ENCODE results near the gene DNAJC1.
"Not testable (repeated sequence)": the region's sequence is repeated elsewhere in the genome, so short reads cannot be mapped to it uniquely, and the experiment has no call there.

DNAJC1 gene

DNA sequence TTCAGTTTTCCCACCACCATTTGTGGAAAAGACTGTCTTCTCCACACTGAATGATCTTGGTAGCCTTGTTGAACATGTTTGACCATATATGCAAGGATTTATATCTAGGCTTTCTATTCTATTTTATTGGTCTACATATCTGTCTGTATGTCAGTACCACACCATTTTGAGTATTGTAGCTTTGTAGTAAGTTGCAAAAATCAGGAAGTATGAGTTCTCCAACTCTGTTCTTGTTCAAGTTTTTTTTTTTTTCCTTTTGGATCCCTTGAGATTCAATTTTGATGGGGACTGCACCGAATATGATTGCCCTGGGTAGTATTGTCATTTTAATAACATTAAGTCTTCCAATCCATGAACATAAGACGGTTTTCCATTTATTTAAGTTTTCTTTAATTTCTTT, 176.8 kb downstream of the DNAJC1 start:
- DNase-seq (ENCODE audit: low read depth in 2 of 2), result no peak

DNA sequence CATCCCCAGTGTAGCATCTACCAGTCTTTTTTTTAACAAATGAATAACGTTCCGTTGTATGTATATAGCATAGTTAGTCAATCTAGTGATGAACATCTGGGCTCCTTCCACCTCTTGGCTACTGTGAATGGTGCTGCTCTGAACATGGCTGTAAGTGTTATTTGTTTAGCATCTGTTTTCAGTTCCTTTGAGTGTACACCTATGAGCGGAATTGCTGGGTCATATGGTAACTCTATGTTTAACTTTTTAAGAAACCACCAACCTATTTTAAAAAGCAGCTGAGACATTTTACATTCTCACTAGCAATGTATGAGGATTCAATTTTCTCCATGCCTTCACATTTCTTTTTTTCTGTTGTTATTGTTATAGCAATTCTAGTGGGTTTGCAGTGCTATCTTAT, 178.2 kb downstream of the DNAJC1 start:
- DNase-seq (ENCODE audit: low read depth in 2 of 2), result no peak

DNA sequence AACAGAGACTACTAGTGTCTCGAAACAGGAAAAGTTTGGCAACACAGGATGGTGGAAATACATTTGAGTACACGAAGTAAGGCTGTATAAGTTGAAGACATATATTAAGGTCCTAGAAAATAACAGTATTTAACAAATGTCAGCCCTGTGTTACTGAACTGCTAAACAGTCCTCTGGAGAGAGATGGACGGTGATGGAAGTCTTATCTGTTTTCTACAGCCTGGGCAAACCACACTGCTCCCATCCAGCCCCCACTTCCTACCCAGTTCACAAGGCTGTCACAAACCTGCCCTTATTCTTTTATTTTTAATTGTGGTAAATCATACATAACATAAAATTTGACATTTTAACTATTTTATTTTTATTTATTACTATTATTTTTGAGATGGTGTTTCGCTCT, 179.1 kb downstream of the DNAJC1 start:
- DNase-seq (ENCODE audit: low read depth in 2 of 2), result no peak

DNA sequence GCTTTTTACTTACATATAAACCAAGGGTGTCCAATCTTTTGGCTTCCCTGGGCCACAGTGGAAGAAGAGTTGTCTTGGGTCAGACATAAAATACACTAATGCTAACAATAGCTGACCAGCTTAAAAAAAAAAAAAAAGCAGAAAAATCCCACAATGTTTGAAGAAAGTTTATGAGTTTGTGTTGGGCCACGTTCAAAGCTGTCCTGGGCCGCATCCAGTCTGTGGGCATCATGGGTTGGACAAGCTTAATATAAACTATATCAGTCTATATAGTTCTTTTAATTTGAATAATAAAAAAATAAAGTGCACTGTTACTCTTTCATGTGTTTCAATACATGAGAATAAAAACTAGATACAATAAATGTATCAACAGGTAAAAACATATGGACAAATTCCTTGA, 179.9 kb downstream of the DNAJC1 start:
- DNase-seq (ENCODE audit: low read depth in 2 of 2), result no peak

DNA sequence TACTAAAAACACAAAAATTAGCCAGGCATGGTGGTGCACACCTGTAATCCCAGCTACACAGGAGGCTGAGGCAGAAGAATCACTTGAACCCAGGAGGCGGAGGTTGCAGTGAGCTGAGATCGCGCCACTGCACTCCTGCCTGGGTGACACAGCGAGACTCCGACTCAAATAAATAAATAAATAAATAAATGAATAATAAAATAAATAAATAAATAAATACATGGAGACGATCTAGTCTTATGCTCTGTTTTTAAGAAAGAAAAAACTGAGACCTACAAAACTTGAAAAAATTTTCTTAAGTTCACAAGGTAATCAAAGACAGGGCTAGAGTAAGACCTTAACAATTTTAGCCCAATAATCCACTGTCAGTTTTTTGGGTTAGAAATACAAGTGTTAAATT, 181.3 kb downstream of the DNAJC1 start:
- not testable (repeated sequence) for DNase-seq (ENCODE audit: low read depth in 2 of 2)

DNA sequence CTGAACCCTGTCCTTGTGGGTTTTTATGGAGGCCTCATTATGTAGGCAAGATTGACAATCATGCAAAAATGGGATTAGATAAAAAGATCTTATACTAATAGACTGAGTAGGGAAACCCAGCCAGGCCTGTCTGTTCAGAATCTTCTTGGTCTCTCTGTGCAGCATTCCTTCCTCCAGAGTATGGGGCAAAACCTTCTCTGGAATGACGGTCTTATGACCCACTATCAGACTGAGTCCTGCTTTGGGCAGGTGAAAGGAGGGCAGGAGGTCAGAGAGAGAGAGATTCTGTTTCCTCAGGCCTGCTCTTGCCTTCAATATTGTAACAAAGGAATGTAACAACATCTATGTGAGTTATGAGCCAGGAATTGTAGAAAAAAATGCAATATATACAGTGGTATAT, 182.6 kb downstream of the DNAJC1 start:
- no peak for DNase-seq (ENCODE audit: low read depth in 2 of 2)

DNA sequence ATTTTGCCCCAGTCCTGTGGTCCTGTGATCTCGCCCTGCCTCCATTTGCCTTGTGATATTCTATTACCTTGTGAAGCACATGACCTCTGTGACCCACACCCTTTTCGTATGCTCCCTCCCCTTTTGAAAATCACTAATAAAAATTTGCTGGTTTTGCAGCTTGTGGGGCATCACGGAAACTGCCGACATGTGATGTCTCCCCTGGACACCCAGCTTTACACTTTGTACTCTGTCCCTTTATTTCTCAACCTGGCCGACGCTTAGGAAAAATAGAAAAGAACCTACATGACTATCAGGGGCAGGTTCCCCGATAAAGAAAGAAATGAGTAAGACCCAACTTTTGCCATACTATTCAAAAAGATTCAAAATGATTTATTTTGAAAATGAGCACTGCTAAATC, 185.1 kb downstream of the DNAJC1 start:
- DNase-seq (ENCODE audit: low read depth in 2 of 2), result not testable (repeated sequence)

DNA sequence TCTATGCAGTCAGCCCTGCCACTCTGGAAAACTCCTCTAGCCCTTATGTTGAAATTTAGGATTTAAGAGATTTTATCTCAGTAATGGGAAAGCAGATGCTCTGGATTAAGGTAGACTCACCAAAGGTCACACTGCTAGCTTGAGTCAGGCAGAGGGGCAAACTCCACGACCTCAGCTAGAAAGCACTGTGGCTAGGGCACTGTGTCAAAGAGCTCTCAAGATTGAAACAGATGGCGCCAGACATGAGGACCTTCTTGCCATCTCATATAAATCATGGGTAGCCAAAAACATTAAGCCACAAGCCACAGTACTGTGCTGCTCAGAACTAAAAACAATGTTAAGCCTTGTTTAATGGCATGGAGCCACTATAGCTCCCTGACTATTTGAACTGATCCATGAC, 188.7 kb downstream of the DNAJC1 start:
- DNase-seq (ENCODE audit: low read depth in 2 of 2), result no peak

DNA sequence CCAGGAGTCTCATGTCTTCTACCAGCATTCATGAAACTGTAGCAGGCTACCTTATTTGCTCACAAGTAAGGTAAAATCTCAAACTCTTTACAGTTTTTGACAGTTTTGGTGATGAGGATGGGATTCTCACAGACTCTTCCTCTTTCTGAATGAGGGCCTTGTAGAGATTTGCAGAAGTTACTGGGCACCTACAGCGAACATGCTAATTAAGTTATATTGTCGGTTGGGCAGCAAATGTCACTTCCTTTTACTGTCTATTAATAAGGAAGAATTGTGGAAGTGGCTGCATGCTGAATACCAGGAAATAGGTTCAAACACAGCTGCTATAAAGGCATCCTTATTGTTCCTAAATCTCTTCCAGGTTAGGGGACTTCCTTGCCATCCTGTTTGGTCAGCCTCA, 189.6 kb downstream of the DNAJC1 start:
- no peak for DNase-seq (ENCODE audit: low read depth in 2 of 2)

DNA sequence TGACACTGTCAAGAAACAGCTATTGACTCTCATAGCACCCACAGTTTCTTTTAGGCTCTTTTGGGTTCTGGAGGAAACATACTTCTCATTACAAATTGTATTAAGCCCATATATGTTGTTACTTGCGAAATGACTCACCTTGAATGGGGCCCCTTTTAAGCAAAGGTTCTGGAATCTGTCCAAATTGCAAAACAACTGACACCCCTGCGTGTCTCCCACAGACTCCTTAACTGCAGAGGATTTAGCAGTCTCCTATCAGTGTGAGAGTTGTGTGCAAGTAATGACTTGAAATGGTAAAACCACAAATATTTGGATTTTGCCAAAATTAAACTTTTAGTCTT, 192.3 kb downstream of the DNAJC1 start:
- DNase-seq (ENCODE audit: low read depth in 2 of 2), result no peak

DNA sequence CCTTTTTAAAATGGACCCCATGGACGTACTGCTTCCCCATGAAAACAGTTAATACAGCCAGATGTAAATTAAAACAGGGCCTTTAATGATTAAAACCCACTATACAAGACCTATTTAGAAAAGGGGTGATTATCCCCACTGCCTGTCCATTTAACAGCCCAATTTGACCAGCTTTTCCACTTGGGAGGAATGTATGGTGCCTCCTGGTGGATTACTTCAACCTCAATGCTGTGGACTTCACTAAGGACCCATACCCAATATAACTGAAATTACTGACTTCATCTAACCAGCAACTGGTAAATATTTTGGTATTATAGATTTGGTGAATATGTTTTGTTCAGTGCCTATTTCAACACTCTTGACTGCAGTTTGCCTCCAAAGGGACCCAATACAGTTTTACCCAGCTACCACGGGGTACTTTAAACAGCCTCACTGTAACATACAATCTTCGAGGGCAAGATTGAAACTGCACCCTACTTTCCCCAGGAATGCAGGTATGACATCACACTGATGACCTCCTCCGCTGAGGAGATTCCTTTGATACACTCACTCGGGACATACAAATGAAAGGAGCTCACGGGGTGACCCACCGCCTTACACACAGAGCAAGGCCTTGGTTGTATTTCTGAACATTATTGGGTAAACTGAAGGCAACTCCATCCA, 192.8 kb downstream of the DNAJC1 start:
- DNase-seq (ENCODE audit: low read depth in 2 of 2), result no peak

DNA sequence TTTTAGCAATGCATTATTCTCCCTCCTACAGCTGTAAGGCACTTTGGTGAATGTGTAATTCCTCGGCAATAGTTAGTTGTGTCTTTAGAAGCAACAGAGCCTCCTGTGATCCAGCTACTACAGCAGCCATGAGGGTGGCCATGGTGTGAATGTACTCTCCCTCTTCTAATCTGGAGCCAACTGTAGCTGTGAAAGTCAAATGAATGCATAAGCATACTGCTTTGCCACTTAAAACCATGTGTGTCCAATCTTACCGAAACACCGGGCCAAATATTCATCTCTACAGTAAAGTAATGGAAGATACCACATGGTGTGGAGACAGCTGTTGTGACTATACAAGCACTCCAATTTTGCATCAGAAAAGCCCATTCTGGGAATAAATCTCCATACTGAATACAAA, 195.0 kb downstream of the DNAJC1 start:
- DNase-seq (ENCODE audit: low read depth in 2 of 2), result no peak

DNA sequence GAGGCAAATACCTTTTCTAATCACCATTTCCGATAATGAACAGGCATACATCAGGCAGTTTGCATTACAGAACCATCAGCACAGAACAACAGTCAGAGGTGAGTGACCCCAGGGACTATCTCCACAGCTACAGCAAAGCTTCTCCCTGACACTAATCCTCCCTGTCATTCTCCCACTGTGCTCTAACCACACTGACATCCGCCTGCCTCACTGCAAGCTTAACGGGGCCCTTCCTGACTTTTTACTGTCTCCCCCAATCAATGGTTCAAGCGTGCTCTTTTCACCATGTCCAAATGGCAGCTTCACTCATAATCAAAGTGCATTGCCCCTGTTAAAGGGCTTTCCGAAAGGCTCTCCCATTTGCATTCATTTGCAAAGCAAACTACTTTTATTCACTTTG, 196.3 kb downstream of the DNAJC1 start:
- no peak for DNase-seq (ENCODE audit: low read depth in 2 of 2)

DNA sequence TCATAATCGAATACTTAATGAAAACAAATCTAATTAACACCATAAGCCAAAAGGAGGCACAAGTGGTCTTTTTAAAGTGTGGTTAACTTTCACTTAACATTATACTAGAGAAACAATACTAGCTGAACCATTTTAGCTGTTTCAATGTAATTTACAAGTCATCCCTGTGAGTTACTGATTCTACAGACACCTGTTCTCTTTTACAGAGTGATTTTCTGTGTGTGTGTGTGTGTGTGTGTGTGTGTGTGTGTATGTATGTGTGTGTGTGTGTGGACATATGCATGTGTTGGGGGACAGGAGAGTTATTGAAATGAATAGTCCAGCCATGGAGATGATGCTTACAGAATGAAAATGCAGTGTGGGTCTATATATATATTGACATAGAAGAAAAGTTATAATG, 200.2 kb downstream of the DNAJC1 start:
- no peak for DNase-seq (ENCODE audit: low read depth in 2 of 2)

DNA sequence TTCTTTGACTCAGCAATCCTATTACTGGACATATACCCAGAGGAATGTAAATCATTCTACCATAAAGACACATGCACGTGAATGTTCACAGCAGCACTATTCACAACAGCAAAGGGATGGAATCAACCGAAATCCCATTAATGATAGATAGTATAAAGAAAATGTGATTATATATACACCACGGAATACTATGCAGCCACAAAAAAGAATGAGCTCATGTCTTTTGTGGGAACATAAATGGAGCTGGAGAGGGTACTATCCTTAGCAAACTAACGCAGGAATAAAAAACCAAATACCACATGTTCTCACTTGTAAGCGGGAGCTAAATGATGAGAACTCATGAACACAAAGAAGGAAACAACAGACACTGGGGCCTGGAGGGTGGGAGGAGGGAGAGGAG, 201.9 kb downstream of the DNAJC1 start:
- DNase-seq (ENCODE audit: low read depth in 2 of 2), result no peak

DNA sequence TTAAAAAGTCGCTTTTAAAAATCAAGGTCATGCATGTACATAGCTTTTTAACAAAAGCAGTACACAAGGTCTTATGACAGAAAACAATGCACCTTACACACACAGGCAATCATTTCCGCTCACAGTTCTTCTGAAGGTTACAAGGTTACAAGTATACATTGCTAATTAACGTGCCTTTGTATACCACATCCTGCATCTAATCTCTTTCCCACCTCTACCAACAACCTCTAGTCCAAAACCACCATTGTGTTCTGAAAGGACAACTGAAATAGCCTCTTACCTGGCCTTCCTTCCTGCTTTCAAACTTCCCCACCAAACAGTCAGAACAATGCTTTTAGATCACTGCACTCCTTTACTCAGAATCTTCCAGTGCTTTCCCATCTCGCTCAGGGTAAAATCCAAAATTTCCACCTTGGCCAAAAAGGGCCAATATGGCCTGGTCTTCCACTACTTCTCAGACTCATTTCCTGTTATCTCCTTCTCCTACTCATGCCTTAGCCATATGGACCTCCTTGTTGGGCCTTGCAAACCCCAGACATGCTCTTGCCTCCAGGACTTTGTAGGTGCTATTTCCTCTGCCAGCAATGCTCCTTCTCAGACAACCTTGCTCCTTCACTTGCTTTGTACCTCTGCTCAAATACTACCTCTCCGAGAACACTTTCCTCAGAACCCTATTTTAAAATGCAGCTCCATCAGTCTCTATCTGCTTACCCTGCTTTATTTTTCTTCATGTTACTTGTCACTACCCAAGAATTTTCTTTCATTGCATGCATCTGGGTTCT, 205.4 kb downstream of the DNAJC1 start:
- DNase-seq (ENCODE audit: low read depth in 2 of 2), result no peak

DNA sequence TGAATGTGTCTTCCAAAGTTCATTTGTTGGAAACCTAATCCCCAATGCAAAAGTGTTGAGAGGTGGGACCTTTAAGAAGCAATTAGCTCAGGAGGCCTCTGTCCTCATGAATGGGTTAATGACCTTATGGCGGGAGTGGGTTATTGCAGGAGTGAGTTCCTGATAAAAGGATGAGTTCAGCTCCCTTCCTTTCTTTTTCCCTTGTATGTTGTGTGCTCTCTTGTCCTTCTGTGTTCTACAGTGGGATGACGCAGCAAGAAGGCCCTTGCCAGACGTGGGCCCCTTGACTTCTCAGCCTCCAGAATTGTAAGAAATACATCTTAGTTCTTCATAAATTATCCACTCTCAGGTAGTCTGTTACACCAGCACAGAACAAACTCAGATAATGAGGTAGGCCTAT, 206.0 kb downstream of the DNAJC1 start:
- no peak for DNase-seq (ENCODE audit: low read depth in 2 of 2)

DNA sequence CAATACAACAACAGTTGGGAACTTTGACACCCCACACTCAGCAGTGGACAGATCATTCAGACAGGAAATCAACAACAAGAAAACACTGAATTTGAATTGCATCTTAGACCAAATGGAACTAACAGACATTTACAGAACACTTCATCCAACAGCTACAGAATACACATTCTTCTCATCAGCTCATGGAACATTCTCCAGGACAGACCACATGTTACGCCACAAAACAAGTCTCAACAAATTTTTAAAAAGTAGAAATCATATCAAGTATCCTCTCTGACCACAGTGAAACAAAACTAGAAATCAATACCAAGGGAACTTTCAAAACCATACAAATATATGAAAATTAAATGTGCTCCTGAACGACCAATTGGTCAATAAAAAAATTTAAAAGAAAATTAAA, 212.3 kb downstream of the DNAJC1 start:
- DNase-seq (ENCODE audit: low read depth in 2 of 2), result no peak

DNA sequence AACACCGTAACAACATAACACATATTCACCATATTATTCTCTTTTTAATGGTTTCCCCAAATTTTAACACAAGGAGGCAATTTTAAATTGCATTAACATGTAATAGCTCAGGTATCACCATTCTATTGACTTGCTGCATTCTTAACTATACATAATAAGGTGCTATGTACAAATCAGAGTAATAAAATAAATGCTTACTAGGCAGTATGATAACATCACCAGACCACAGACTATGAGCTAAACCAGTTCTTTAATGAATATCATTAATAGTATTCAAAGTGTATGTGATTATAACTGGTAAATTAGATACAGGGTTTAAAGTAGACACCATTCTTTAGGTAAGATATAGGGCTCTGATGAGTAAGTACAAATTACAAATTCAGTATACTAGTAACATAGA, 226.6 kb downstream of the DNAJC1 start:
- DNase-seq (ENCODE audit: low read depth in 2 of 2), result no peak

DNA sequence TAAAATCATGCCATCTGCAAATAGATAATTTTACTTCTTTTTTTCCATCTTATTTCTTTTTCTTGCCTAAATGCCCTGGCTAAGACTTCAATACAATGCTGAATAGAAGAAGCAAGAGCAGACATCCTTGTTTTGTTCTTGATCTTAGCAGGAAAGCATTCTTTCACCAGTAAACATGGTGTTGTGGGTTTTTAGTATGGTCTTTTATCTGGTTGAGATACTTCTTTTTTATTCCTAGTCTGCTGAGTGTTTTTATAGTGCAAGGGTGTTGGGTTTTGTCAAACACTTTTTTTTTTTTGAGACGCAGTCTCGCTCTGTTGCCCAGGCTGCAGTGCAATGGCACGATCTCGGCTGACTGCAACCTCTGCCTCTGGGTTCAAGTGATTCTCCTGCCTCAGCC, 232.3 kb downstream of the DNAJC1 start:
- no peak for DNase-seq (ENCODE audit: low read depth in 2 of 2)

DNA sequence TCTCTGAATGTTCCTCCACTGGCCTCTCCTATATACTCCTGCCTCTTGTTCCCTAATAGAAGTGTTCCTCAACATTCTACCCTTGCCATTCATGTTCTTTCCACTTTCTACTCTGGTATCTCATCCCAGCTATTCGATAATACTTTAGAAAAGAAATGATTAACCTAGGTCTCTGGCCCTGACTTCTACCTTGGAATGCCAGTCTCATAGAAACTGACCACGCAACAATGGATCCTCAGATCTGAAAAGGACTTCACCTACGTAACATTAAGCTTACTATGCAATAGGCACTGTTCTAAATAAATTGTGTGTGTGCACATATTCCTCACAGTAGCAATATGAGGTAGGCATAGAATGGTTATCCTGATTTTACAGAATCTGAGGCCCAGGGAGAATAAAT, 234.5 kb downstream of the DNAJC1 start:
- no peak for DNase-seq (ENCODE audit: low read depth in 2 of 2)

DNA sequence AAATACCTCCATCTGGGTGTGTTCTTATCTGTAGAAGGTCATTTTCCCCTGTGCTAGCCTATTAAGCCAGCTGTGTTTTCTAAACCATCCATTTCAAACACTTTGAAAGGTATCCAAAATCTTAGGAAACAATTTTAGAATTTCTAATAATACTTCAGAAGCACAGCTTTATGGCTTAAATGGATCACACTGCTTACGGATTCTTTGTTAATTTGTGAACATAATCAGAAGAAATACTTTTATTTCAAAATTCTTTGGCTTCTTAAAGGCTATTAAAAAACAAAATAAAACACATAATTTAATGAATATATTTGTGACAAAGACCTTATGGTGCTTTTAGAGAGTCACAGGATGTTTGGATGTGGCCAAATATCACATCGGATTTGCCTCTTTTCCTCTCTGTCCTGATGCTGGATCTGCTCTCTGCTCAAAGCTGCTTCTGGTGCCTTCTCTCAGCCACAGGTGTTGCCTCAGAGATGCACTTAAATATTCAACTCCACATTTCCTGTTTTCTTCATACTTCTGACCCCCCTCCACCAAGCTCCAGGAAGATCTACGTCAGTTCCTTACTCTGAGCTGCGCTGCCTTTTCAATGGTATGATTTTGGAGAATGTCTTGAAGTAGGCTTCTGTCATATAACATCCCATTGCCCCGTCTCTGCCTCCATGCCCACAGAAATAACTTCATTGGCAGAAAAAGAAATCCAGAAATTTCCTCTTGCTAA, 238.9 kb downstream of the DNAJC1 start:
- DNase-seq (ENCODE audit: low read depth in 2 of 2), result no peak

DNA sequence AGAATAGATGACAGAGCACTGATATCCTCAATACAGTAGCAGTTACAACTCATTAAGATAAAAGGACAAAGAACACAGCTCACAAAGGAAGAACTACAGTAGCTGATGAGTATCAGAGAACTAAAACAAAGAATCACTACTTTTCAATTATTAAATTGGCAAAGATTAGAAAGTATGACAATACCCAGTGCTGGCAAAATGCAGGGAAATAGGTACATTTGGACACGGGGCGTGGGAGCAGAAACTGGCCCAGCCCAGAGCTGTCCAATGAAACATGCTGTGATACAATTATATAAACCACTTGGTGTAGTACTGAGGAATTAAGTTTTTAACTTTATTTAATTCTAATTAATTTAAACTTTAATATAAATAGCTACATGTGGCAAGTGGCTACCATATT, 243.2 kb downstream of the DNAJC1 start:
- DNase-seq (ENCODE audit: low read depth in 2 of 2), result no peak
